NB4 (cell line): Measurements from ENCODE around the gene PAM16.

Experiments
- DNase-seq: peaks from one replicate; pipeline ENCODE4 v3.0.0; 2010; ENCODE audit warnings: low read depth
- H3K4me3 ChIP-seq: one replicate; pipeline ENCODE4 v1.5.1; 2011; ENCODE audit warnings: mild to moderate bottlenecking, low read depth, low read length, moderate library complexity
- CTCF ChIP-seq: IDR thresholded peaks from one replicate; pipeline ENCODE4 v1.5.1; 2012; ENCODE audit warnings: low read depth, low read length
- MAX ChIP-seq: IDR thresholded peaks from 2 replicates; pipeline ENCODE4 v1.6.1; 2011; ENCODE audit warnings: low read depth, low read length
- MYC ChIP-seq: IDR thresholded peaks from 2 replicates; pipeline ENCODE4 v1.6.1; 2011; ENCODE audit warnings: low read depth, low read length
- POLR2A ChIP-seq: IDR thresholded peaks from 2 replicates; pipeline ENCODE4 v1.6.1; 2011; ENCODE audit warnings: mild to moderate bottlenecking; ENCODE audit not compliant: insufficient read length; ENCODE audit errors: extremely low read depth

PAM16 gene

GRCh38 chr16:4361033-4361943 is 10.2 kb upstream of the PAM16 start:
- DNase-seq: no peak
- TF ChIP-seq MAX (no peak), MYC (no peak), POLR2A (no peak), CTCF (no peak)

GRCh38 chr16:4360538-4361021 is 9.5 kb upstream of the PAM16 start:
- TF ChIP-seq POLR2A (no peak), CTCF (no peak), MYC (no peak)
- peak; percentile 34 for DNase-seq
- H3K4me3 ChIP-seq: no peak overlapping the region

More at GRCh38 chr16:4361033-4361943, 10.2 kb upstream of the PAM16 start:
- no peak overlapping the region for H3K4me3 ChIP-seq

GRCh38 chr16:4359914-4360313 is 8.8 kb upstream of the PAM16 start:
- H3K4me3 ChIP-seq: no peak overlapping the region
- no peak for DNase-seq
- TF ChIP-seq MAX (no peak), MYC (no peak), CTCF (no peak), POLR2A (no peak)

- no peak for TF ChIP-seq POLR2A
- TF ChIP-seq CTCF: peak; percentile 78
- TF ChIP-seq MYC: no peak
- no peak for TF ChIP-seq MAX
- peak; percentile 64 for DNase-seq
- H3K4me3 ChIP-seq: no peak overlapping the region
Observed at GRCh38 chr16:4358831-4359561, 7.9 kb upstream of the PAM16 start.

GRCh38 chr16:4358236-4358635 is 7.1 kb upstream of the PAM16 start:
- no peak for TF ChIP-seq MAX
- no peak for TF ChIP-seq POLR2A
- TF ChIP-seq CTCF: no peak
- no peak for TF ChIP-seq MYC

More at GRCh38 chr16:4358236-4358635, 7.1 kb upstream of the PAM16 start:
- no peak for DNase-seq
- no peak overlapping the region for H3K4me3 ChIP-seq
